Left ventricle myocardium inferior (tissue), 1 donor: ENCODE measurements around the gene CPA1. TPM values are rescaled to one million over a fixed set of nuclear protein-coding genes. Genes with fewer than 3 reads are reported as not detected.

ENCODE experiments used
- DNase-seq: peaks from one replicate; pipeline ENCODE4 v3.0.0-alpha.2; 2020
- H3K27ac ChIP-seq: fragments of 200-600 bp; replicated peaks from 2 replicates; pipeline ENCODE4 v1.8.0; 2021
- H3K27me3 ChIP-seq: fragments of 200-600 bp; 2 replicates; pipeline ENCODE4 v1.8.0; 2021; ENCODE audit warnings: low read depth
- H3K36me3 ChIP-seq: fragments of 200-600 bp; 2 replicates; pipeline ENCODE4 v1.8.0; 2021
- H3K4me1 ChIP-seq: fragments of 200-600 bp; 2 replicates; pipeline ENCODE4 v1.8.0; 2021
- H3K4me3 ChIP-seq: fragments of 200-600 bp; 2 replicates; pipeline ENCODE4 v1.8.0; 2021; ENCODE audit warnings: mild to moderate bottlenecking, moderate library complexity
- H3K9me3 ChIP-seq: fragments of 200-600 bp; replicated peaks from 2 replicates; pipeline ENCODE4 v1.8.0; 2021
- CTCF ChIP-seq: fragments of 200-600 bp; IDR thresholded peaks from 2 replicates; pipeline ENCODE4 v1.8.0; 2021; ENCODE audit warnings: antibody characterized with exemption, mild to moderate bottlenecking, borderline replicate concordance
- intact Hi-C: fragments of 100-400 bp; cut with micrococcal nuclease; formaldehyde crosslinking; loops from one replicate; pipeline ENCODE4 v1.11.0; 2022
- total RNA-seq: library from RNA; stranded (reverse); fragmentation: NEBNext Ultra II Directional; extraction: Animal tissue kit (Norgen Biotek cat#: 25700); gene quantifications from one replicate; pipeline ENCODE4 v1.2.1, GENCODE V29; 2021
- donor health status: DM: no; HTN: yes; CAD: no; lungs with severe emphysema.

Gene CPA1
- total RNA-seq, 1 donor from 2014 or later, result not detected

GRCh38 chr7:130363026-130363847 lies 17.1 kb upstream of the CPA1 start:
- Histone ChIP-seq H3K27ac (no peak overlapping the region), H3K4me3 (no peak overlapping the region), H3K27me3 (no peaks in the 10 kb centered on the region), H3K36me3 (no peaks in the 10 kb centered on the region), H3K4me1 (no peaks in the 10 kb centered on the region), H3K9me3 (peaks cover 25% of the 10 kb centered on the region)
- DNase-seq, result no peak
- intact Hi-C loops, result no loop called here
- TF ChIP-seq CTCF, result no peak

GRCh38 chr7:130364451-130364850 lies 15.8 kb upstream of the CPA1 start:
- no peaks in the 10 kb centered on the region for H3K27me3 ChIP-seq
- no peak overlapping the region for H3K4me3 ChIP-seq
- H3K4me1 ChIP-seq, result peaks cover 5% of the 10 kb centered on the region
- no peak overlapping the region for H3K27ac ChIP-seq
- no peaks in the 10 kb centered on the region for H3K36me3 ChIP-seq
- peaks cover 16% of the 10 kb centered on the region for H3K9me3 ChIP-seq
- no peak for DNase-seq
- no peak for TF ChIP-seq CTCF
- intact Hi-C loops, result no loop called here

GRCh38 chr7:130365088-130365487 lies 15.2 kb upstream of the CPA1 start:
- no peak overlapping the region for H3K27ac ChIP-seq
- DNase-seq, result no peak
- no peak for TF ChIP-seq CTCF
- peaks cover 11% of the 10 kb centered on the region for H3K4me1 ChIP-seq
- H3K9me3 ChIP-seq, result peaks cover 10% of the 10 kb centered on the region
- H3K4me3 ChIP-seq, result no peak overlapping the region
- H3K36me3 ChIP-seq, result no peaks in the 10 kb centered on the region
- intact Hi-C loops, result no loop called here
- no peaks in the 10 kb centered on the region for H3K27me3 ChIP-seq

GRCh38 chr7:130365511-130366441 lies 14.5 kb upstream of the CPA1 start:
- peaks cover 18% of the 10 kb centered on the region for H3K4me1 ChIP-seq
- H3K27me3 ChIP-seq, result no peaks in the 10 kb centered on the region
- TF ChIP-seq CTCF, result no peak
- no peak overlapping the region for H3K4me3 ChIP-seq
- H3K36me3 ChIP-seq, result no peaks in the 10 kb centered on the region
- no peak overlapping the region for H3K27ac ChIP-seq
- peaks cover 3% of the 10 kb centered on the region for H3K9me3 ChIP-seq
- intact Hi-C loops, result no loop called here
- DNase-seq, result no peak

- H3K27ac ChIP-seq, result no peak overlapping the region
- intact Hi-C loops, result no loop called here
Observed at GRCh38 chr7:130366564-130366963, 13.7 kb upstream of the CPA1 start.

More at GRCh38 chr7:130366564-130366963, 13.7 kb upstream of the CPA1 start:
- no peak for TF ChIP-seq CTCF
- H3K36me3 ChIP-seq, result no peaks in the 10 kb centered on the region
- H3K9me3 ChIP-seq, result no peaks in the 10 kb centered on the region
- no peak overlapping the region for H3K4me3 ChIP-seq
- no peak for DNase-seq
- peaks cover 22% of the 10 kb centered on the region for H3K4me1 ChIP-seq
- H3K27me3 ChIP-seq, result no peaks in the 10 kb centered on the region
